Vagina (tissue), 2 donors: Measurements from ENCODE around the gene ERC2.

Experiments
- POLR2A ChIP-seq, 2 donors: fragments of 450-650 bp; IDR thresholded peaks; one replicate each; pipeline ENCODE4 v1.6.1; 2017; ENCODE audit warnings: antibody characterized with exemption in 2 of 2, mild to moderate bottlenecking in 2 of 2, moderate library complexity in 2 of 2
- POLR2AphosphoS5 ChIP-seq, 2 donors: sonication (generic); formaldehyde crosslinking; IDR thresholded peaks; one replicate each; pipeline ENCODE4 v1.9.0; 2017; ENCODE audit warnings: antibody characterized with exemption in 2 of 2, mild to moderate bottlenecking in 2 of 2, low read depth in 1 of 2; ENCODE audit not compliant: insufficient read depth in 1 of 2
- TF ChIP-seq, protein P1 (sequence below), 3 experiments: fragments of 450-650 bp in 2 of 3; fragments of 200-600 bp in 1 of 3; sonication (generic) in 1 of 3; IDR thresholded peaks; one replicate each; pipeline ENCODE4 v1.5.1; 2017 to 2019; ENCODE audit warnings: antibody characterized with exemption in 3 of 3, mild to moderate bottlenecking in 2 of 3, moderate library complexity in 2 of 3

- TF ChIP-seq, protein P1, sequence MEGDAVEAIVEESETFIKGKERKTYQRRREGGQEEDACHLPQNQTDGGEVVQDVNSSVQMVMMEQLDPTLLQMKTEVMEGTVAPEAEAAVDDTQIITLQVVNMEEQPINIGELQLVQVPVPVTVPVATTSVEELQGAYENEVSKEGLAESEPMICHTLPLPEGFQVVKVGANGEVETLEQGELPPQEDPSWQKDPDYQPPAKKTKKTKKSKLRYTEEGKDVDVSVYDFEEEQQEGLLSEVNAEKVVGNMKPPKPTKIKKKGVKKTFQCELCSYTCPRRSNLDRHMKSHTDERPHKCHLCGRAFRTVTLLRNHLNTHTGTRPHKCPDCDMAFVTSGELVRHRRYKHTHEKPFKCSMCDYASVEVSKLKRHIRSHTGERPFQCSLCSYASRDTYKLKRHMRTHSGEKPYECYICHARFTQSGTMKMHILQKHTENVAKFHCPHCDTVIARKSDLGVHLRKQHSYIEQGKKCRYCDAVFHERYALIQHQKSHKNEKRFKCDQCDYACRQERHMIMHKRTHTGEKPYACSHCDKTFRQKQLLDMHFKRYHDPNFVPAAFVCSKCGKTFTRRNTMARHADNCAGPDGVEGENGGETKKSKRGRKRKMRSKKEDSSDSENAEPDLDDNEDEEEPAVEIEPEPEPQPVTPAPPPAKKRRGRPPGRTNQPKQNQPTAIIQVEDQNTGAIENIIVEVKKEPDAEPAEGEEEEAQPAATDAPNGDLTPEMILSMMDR (IDR thresholded peaks at IDR 0.05) = no peak
- TF ChIP-seq POLR2A (IDR thresholded peaks at IDR 0.05) (no peak), POLR2AphosphoS5 (IDR thresholded peaks at IDR 0.05; ENCODE audit: insufficient read depth in 1 of 2, low read depth in 1 of 2) (no peak)
These were observed 692.7 kb downstream of the ERC2 start for GRCh38 chr3:55775366-55776154.
